Lung (tissue), 12 donors: Measurements from ENCODE around the gene GDF15. TPM values are rescaled to one million over a fixed set of nuclear protein-coding genes. Genes with fewer than 3 reads are reported as not detected.

ENCODE experiments used
- ATAC-seq: fragments of 200-7000 bp; cut with Tn5 transposase; one replicate; pipeline ENCODE4 v1.9.1; 2020; ENCODE audit warnings: moderate number of reproducible peaks; ENCODE audit not compliant: insufficient read depth, low FRiP score
- DNase-seq, 3 donors: peaks; one replicate each; pipeline ENCODE4 v3.0.0-alpha.2; 2013 to 2017
- H3K27ac ChIP-seq, 2 donors: one replicate each; pipeline ENCODE4 v1.5.1; 2013; ENCODE audit warnings: mild to moderate bottlenecking in 2 of 2, moderate library complexity in 2 of 2, control low read depth in 1 of 2, inconsistent platforms in 1 of 2, low read depth in 1 of 2, low read length in 1 of 2
- H3K27me3 ChIP-seq, 3 donors: one replicate each; pipeline ENCODE4 v1.5.1; 2013; ENCODE audit warnings: low read length in 2 of 3; ENCODE audit not compliant: control insufficient read depth in 3 of 3, insufficient read depth in 3 of 3
- H3K36me3 ChIP-seq, 4 donors: one replicate each; pipeline ENCODE4 v1.5.1; 2013; ENCODE audit warnings: low read length in 4 of 4, mild to moderate bottlenecking in 1 of 4, moderate library complexity in 1 of 4; ENCODE audit not compliant: control insufficient read depth in 4 of 4, insufficient read depth in 4 of 4
- H3K4me1 ChIP-seq, 5 donors: one replicate each; pipeline ENCODE4 v1.5.1; 2013; ENCODE audit warnings: low read length in 5 of 5, mild to moderate bottlenecking in 2 of 5, moderate library complexity in 1 of 5; ENCODE audit not compliant: control insufficient read depth in 5 of 5, insufficient read depth in 5 of 5
- H3K4me3 ChIP-seq: one replicate; pipeline ENCODE4 v1.5.1; 2013; ENCODE audit warnings: mild to moderate bottlenecking, control low read depth, moderate library complexity
- H3K9ac ChIP-seq, 2 donors: one replicate each; pipeline ENCODE4 v1.5.1; 2013; ENCODE audit warnings: low read length in 2 of 2, control low read depth in 1 of 2; ENCODE audit not compliant: insufficient read depth in 1 of 2
- H3K9me3 ChIP-seq, 4 donors: one replicate each; pipeline ENCODE4 v1.5.1; 2013; ENCODE audit warnings: low read length in 3 of 4, mild to moderate bottlenecking in 1 of 4, moderate library complexity in 1 of 4; ENCODE audit not compliant: control insufficient read depth in 4 of 4, insufficient read depth in 3 of 4
- CTCF ChIP-seq: IDR thresholded peaks from 2 replicates; pipeline ENCODE4 v1.5.1; 2012; ENCODE audit warnings: mild to moderate bottlenecking; ENCODE audit errors: control extremely low read depth, extremely low read depth
- WGBS, 2 donors: extraction: QIAGEN DNeasy Blood & Tissue Kit; methylation state at CpG; one replicate each; pipeline ENCODE4 v1.1.7; 2013; 5-methylcytosine and 5-hydroxymethylcytosine counted together
- polyA plus RNA-seq, 2 donors: library from polyadenylated mRNA; stranded (reverse); fragments of 200-250 nt; gene quantifications; one replicate each; pipeline ENCODE4 v1.2.1, GENCODE V29; 2013
- total RNA-seq, 2 donors: library from RNA; depleted of rRNA in 1 of 2; stranded (reverse); fragments of >200 nt in 1 of 2; gene quantifications; one replicate each; pipeline ENCODE4 v1.2.1, GENCODE V29; 2014 to 2021
- donor health status: control.
- donor health status: control.
- donor health status: Bipolar disorder and iron deficiency.
- donor health status: healthy.
- donor health status: DM: yes; HTN: yes; CAD: no.

The GDF15 gene
- total and polyA plus RNA-seq, 4 donors: 45.4 to 119 (median 56.8) TPM

- H3K9me3 ChIP-seq: no peaks in the 10 kb centered on the region
- H3K27me3 ChIP-seq: no peaks in the 10 kb centered on the region
- peaks cover 0 to 53% (median 41%) of the 10 kb centered on the region in 5 donors for H3K4me1 ChIP-seq
- peak overlapping the region; percentile 73 to 88 for H3K27ac ChIP-seq
- peak overlapping the region; percentile 68 for H3K4me3 ChIP-seq
- no peak for TF ChIP-seq CTCF
- ATAC-seq (no peak), DNase-seq (peak in 1 of 3 donors; percentile 52)
- WGBS, 2 donors: 1% methylated on average over 52 to 97 of the region's 97 CpGs
- no peak overlapping the region for H3K9ac ChIP-seq
- no peaks in the 10 kb centered on the region for H3K36me3 ChIP-seq
Observed at GRCh38 chr19:18419699-18420460, 33.9 kb downstream of the GDF15 start.

- Histone ChIP-seq H3K4me3 (no peak overlapping the region), H3K36me3 (no peaks in the 10 kb centered on the region), H3K9me3 (no peaks in the 10 kb centered on the region), H3K27me3 (no peaks in the 10 kb centered on the region), H3K27ac (no peak overlapping the region), H3K9ac (no peak overlapping the region), H3K4me1 (peaks cover 0 to 48% (median 31%) of the 10 kb centered on the region in 5 donors)
- DNase-seq (no peak), ATAC-seq (no peak)
- whole genome bisulfite sequencing, 2 donors: 28 to 73% methylated on average over 2 of the region's 2 CpGs
- TF ChIP-seq CTCF: no peak
Observed at GRCh38 chr19:18420930-18421329, 35.0 kb downstream of the GDF15 start.

- no peak for ATAC-seq
- no peak for TF ChIP-seq CTCF
- Histone ChIP-seq H3K36me3 (no peaks in the 10 kb centered on the region), H3K9me3 (no peaks in the 10 kb centered on the region), H3K27me3 (no peaks in the 10 kb centered on the region), H3K4me3 (no peak overlapping the region), H3K27ac (no peak overlapping the region), H3K9ac (no peak overlapping the region), H3K4me1 (peaks cover 0 to 44% (median 26%) of the 10 kb centered on the region in 5 donors)
- no peak for DNase-seq
- WGBS, 2 donors: 87 to 91% methylated on average over 12 of the region's 12 CpGs
Observed at GRCh38 chr19:18421371-18421959, 35.5 kb downstream of the GDF15 start.
